SK-N-SH (cell line): ENCODE measurements around the gene DOCK8. TPM values are rescaled to one million over a fixed set of nuclear protein-coding genes. Genes with fewer than 3 reads are reported as not detected.

Source experiments
- CTCF ChIA-PET: fragments of 300-600, 350-600 bp; formaldehyde crosslinking; extraction: SDS; loops from one replicate; lab custom pipeline; 2021; lab: Yijun Ruan, JAX
- POLR2A ChIA-PET: fragments of 350-600 bp; sonication (Branson Sonifier 250); formaldehyde crosslinking; extraction: SDS; loops from one replicate; lab custom pipeline; 2020; ENCODE audit warnings: antibody characterized with exemption, inconsistent platforms; lab: Yijun Ruan, JAX
- DNase-seq: peaks from one replicate; pipeline ENCODE4 v3.0.0; 2012
- H2AFZ ChIP-seq: fragments of 200-600 bp; sonication (generic); 2 replicates; pipeline ENCODE4 v1.8.1; 2016; ENCODE audit warnings: antibody characterized with exemption, mild to moderate bottlenecking, low read depth
- H3F3A ChIP-seq: fragments of 200-600 bp; sonication (generic); replicated peaks from 2 replicates; pipeline ENCODE3; 2016; ENCODE audit warnings: antibody characterized with exemption, mild to moderate bottlenecking; ENCODE audit not compliant: insufficient read depth
- H3K27ac ChIP-seq, 2 experiments: fragments of 200-500 bp in 1 of 2; fragments of 200-600 bp in 1 of 2; sonication (Bioruptor generic) in 1 of 2; sonication (generic), shearing (Covaris generic) in 1 of 2; 2 replicates each; pipeline versions ENCODE4 v1.5.1 to v1.6.1; 2014 to 2016; ENCODE audit warnings: low read depth in 2 of 2, inconsistent platforms in 1 of 2, low read length in 1 of 2, mild to moderate bottlenecking in 1 of 2, mixed read lengths in 1 of 2
- H3K27me3 ChIP-seq: fragments of 200-600 bp; sonication (generic), shearing (Covaris generic); 2 replicates; pipeline ENCODE4 v1.6.1; 2016; ENCODE audit warnings: mixed run types; ENCODE audit not compliant: insufficient read depth
- H3K36me3 ChIP-seq, 2 experiments: fragments of 200-500 bp in 1 of 2; fragments of 200-600 bp in 1 of 2; sonication (Bioruptor generic) in 1 of 2; sonication (generic) in 1 of 2; replicated peaks in 1 of 2; 2 replicates each; pipeline versions ENCODE3 to v1.5.1; 2014 to 2016; ENCODE audit warnings: low read length in 1 of 2, mild to moderate bottlenecking in 1 of 2; ENCODE audit not compliant: insufficient read depth in 2 of 2, control insufficient read depth in 1 of 2
- H3K4me1 ChIP-seq, 2 experiments: fragments of 200-500 bp in 1 of 2; fragments of 200-600 bp in 1 of 2; sonication (Bioruptor generic) in 1 of 2; sonication (generic), shearing (Covaris generic) in 1 of 2; 2 replicates each; pipeline versions ENCODE4 v1.5.1 to v1.6.1; 2014 to 2016; ENCODE audit warnings: low read depth in 1 of 2, low read length in 1 of 2, mixed run types in 1 of 2; ENCODE audit not compliant: insufficient read depth in 2 of 2, control insufficient read depth in 1 of 2
- H3K4me2 ChIP-seq: fragments of 200-600 bp; sonication (generic), shearing (Covaris generic); 2 replicates; pipeline ENCODE4 v1.6.1; 2017; ENCODE audit warnings: mixed run types
- H3K4me3 ChIP-seq, 2 experiments: fragments of 200-500 bp in 1 of 2; fragments of 200-600 bp in 1 of 2; sonication (Bioruptor generic) in 1 of 2; sonication (generic), shearing (Covaris generic) in 1 of 2; 2 replicates each; pipeline versions ENCODE4 v1.5.1 to v1.8.1; 2014 to 2016; ENCODE audit warnings: low read depth in 2 of 2, inconsistent platforms in 1 of 2, low read length in 1 of 2, mild to moderate bottlenecking in 1 of 2, mixed read lengths in 1 of 2, moderate library complexity in 1 of 2
- H3K79me2 ChIP-seq: fragments of 200-600 bp; sonication (generic); 2 replicates; pipeline ENCODE4 v1.8.1; 2017; ENCODE audit warnings: mild to moderate bottlenecking; ENCODE audit not compliant: insufficient read depth
- H3K9ac ChIP-seq: fragments of 200-600 bp; sonication (generic); 2 replicates; pipeline ENCODE4 v1.6.1; 2017; ENCODE audit warnings: mixed run types
- H3K9me2 ChIP-seq: fragments of 200-600 bp; sonication (generic); 2 replicates; pipeline ENCODE4 v1.6.1; 2017; ENCODE audit warnings: mixed run types
- H3K9me3 ChIP-seq: fragments of 200-600 bp; sonication (generic); 2 replicates; pipeline ENCODE4 v1.6.1; 2017; ENCODE audit warnings: mixed run types, mild to moderate bottlenecking, moderate library complexity
- H4K20me1 ChIP-seq: fragments of 200-600 bp; sonication (generic); 2 replicates; pipeline ENCODE4 v1.6.1; 2017; ENCODE audit warnings: mild to moderate bottlenecking, mixed run types; ENCODE audit not compliant: insufficient read depth
- EP300 ChIP-seq, 2 experiments: IDR thresholded peaks; 2 replicates each; pipeline versions ENCODE4 v1.4.0 to v1.6.1; 2012; ENCODE audit warnings: borderline replicate concordance in 1 of 2, low read depth in 1 of 2, low read length in 1 of 2
- EZH2phosphoT487 ChIP-seq: fragments of 200-600 bp; sonication (generic); IDR thresholded peaks from 2 replicates; pipeline ENCODE4 v1.6.1; 2017; ENCODE audit warnings: low read depth, mixed run types, mild to moderate bottlenecking, antibody characterized with exemption, moderate library complexity, borderline replicate concordance
- FOXJ3 ChIP-seq: sonication (generic); formaldehyde crosslinking; IDR thresholded peaks from 2 replicates; pipeline ENCODE4 v1.5.1; 2020; ENCODE audit warnings: mild to moderate bottlenecking, missing genetic modification reagents
- IRF3 ChIP-seq: fragments of 150-350 bp; IDR thresholded peaks from 2 replicates; pipeline ENCODE4 v1.6.1; 2016; ENCODE audit warnings: mild to moderate bottlenecking, low read depth, low read length
- MEF2A ChIP-seq: IDR thresholded peaks from 2 replicates; pipeline ENCODE4 v1.4.0; 2012; ENCODE audit warnings: low read depth, borderline replicate concordance
- MXI1 ChIP-seq: IDR thresholded peaks from 2 replicates; pipeline ENCODE4 v1.6.1; 2012; ENCODE audit warnings: mild to moderate bottlenecking, low read depth, low read length, improper control_type of control experiment
- NRF1 ChIP-seq: IDR thresholded peaks from 2 replicates; pipeline ENCODE4 v1.6.1; 2012; ENCODE audit warnings: low read depth, mild to moderate bottlenecking, low read length
- RAD21 ChIP-seq: IDR thresholded peaks from 2 replicates; pipeline ENCODE4 v1.6.1; 2012; ENCODE audit warnings: mild to moderate bottlenecking, low read length
- SIN3A ChIP-seq: IDR thresholded peaks from 2 replicates; pipeline ENCODE4 v1.6.1; 2012; ENCODE audit warnings: low read depth, mild to moderate bottlenecking, low read length, moderate library complexity, borderline replicate concordance
- TCF12 ChIP-seq: IDR thresholded peaks from 2 replicates; pipeline ENCODE4 v1.4.0; 2012
- TEAD4 ChIP-seq: IDR thresholded peaks from 2 replicates; pipeline ENCODE4 v1.4.0; 2012; ENCODE audit warnings: mild to moderate bottlenecking, borderline replicate concordance; ENCODE audit not compliant: insufficient read depth
- USF1 ChIP-seq: IDR thresholded peaks from 2 replicates; pipeline ENCODE4 v1.4.0; 2012; ENCODE audit warnings: low read depth, borderline replicate concordance
- YY1 ChIP-seq: IDR thresholded peaks from 2 replicates; pipeline ENCODE4 v1.4.0; 2012; ENCODE audit warnings: low read depth, mild to moderate bottlenecking
- ZBTB33 ChIP-seq: IDR thresholded peaks from 2 replicates; pipeline ENCODE4 v1.4.0; 2012; ENCODE audit warnings: low read depth, borderline replicate concordance
- WGBS: methylation state at CpG from one replicate; pipeline ENCODE4 v1.1.6; 2017; ENCODE audit warnings: low lambda C conversion rate; 5-methylcytosine and 5-hydroxymethylcytosine counted together
- polyA plus RNA-seq, 3 experiments: library from polyadenylated mRNA; depleted of rRNA; stranded (reverse); fragments of >200 nt; gene quantifications; 2 replicates each; pipeline ENCODE4 v1.2.3, GENCODE V29; 2012
- TF ChIP-seq, protein P1 (sequence below): fragments of 200-600 bp; sonication (generic); IDR thresholded peaks from 2 replicates; pipeline ENCODE4 v1.6.1; 2017; ENCODE audit warnings: antibody characterized with exemption, mild to moderate bottlenecking, moderate library complexity

Gene DOCK8
- polyA plus RNA-seq, 1 of the 3 experiments (the other 2 are of a cell fraction): not detected

DNA sequence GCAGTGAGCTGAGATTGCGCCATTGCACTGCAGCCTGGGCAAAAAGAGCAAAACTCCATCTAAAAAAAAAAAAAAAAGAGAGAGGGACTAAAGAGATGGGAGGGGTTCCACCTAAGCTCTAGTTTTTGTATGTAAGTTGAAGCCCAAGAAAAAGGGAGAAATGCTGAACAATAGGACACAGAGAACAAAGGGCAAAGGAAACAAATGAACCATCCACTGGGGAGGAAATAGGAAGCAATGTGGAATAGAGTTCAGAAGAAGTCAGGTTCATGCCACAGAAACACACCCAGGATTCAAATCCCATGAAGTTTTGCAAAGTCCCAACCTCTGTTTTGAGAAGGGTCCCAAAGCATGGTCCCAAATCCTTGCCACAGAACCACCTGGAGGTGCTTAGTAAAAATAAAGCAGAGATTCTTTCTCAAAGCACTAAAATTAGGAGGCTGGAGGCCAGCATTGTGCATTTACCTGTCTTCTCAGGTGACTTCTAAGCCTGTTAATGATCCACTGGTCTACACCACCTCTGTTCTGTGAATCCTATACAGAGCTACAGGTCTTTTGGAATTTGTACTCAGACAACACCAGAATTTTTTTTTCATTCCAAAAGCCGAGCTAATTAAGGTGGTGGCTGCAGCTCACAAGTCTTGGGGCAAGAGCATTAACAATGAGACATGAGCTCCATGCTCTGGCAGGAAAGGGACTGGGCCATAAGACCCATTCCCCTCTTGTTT, 177.6 kb downstream of the DOCK8 start:
- POLR2A ChIA-PET: no interaction called here
- Histone ChIP-seq H3K27me3 (peaks cover 27% of the 10 kb centered on the region; the same call in 1 of the 2 replicates), H3K36me3 (no peaks in the 10 kb centered on the region), H3K4me2 (no peak overlapping the region), H2AFZ (no peak overlapping the region), H3K9me2 (no peaks in the 10 kb centered on the region), H3K9ac (no peak overlapping the region), H3F3A (no peaks in the 10 kb centered on the region), H3K79me2 (no peaks in the 10 kb centered on the region), H3K4me3 (no peak overlapping the region)
- WGBS: 5% methylated on average over 2 of the region's 2 CpGs
- no peak for TF ChIP-seq YY1
- TF ChIP-seq, protein P1, sequence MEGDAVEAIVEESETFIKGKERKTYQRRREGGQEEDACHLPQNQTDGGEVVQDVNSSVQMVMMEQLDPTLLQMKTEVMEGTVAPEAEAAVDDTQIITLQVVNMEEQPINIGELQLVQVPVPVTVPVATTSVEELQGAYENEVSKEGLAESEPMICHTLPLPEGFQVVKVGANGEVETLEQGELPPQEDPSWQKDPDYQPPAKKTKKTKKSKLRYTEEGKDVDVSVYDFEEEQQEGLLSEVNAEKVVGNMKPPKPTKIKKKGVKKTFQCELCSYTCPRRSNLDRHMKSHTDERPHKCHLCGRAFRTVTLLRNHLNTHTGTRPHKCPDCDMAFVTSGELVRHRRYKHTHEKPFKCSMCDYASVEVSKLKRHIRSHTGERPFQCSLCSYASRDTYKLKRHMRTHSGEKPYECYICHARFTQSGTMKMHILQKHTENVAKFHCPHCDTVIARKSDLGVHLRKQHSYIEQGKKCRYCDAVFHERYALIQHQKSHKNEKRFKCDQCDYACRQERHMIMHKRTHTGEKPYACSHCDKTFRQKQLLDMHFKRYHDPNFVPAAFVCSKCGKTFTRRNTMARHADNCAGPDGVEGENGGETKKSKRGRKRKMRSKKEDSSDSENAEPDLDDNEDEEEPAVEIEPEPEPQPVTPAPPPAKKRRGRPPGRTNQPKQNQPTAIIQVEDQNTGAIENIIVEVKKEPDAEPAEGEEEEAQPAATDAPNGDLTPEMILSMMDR: no peak
- no peak for TF ChIP-seq USF1
- TF ChIP-seq TCF12: no peak
- no peak for TF ChIP-seq FOXJ3
- no peak for TF ChIP-seq IRF3
- no peak for TF ChIP-seq SIN3A
- TF ChIP-seq EP300 (IDR thresholded peaks at IDR 0.05; ENCODE audit: borderline replicate concordance in 1 of 2, low read depth in 1 of 2, low read length in 1 of 2): no peak
- TF ChIP-seq, all 33 proteins: peak for 0
- no peak overlapping the region for H3K27ac ChIP-seq
- H4K20me1 ChIP-seq: no peaks in the 10 kb centered on the region
- H3K4me1 ChIP-seq: no peaks in the 10 kb centered on the region
- no peak for DNase-seq
- CTCF ChIA-PET: no interaction called here
- no peaks in the 10 kb centered on the region for H3K9me3 ChIP-seq

GRCh38 chr9:394347-395052, 179.8 kb downstream of the DOCK8 start:
- Histone ChIP-seq H3K27ac (no peak overlapping the region), H3K9me2 (no peaks in the 10 kb centered on the region), H3K27me3 (peaks cover 12% of the 10 kb centered on the region; the same call in 1 of the 2 replicates), H4K20me1 (no peaks in the 10 kb centered on the region), H3K79me2 (no peaks in the 10 kb centered on the region), H3K4me3 (no peak overlapping the region), H3K4me2 (no peak overlapping the region), H2AFZ (no peak overlapping the region), H3K9ac (no peak overlapping the region), H3K9me3 (no peaks in the 10 kb centered on the region), H3K36me3 (no peaks in the 10 kb centered on the region), H3K4me1 (no peaks in the 10 kb centered on the region), H3F3A (no peaks in the 10 kb centered on the region)
- no peak for DNase-seq
- WGBS: 11% methylated on average over 3 of the region's 3 CpGs
- CTCF ChIA-PET: interaction anchor here (1.0 kb wide), 1 partner anchor 9 kb away, joined by 3 read pairs; no protein-coding TSS in a partner anchor
- POLR2A ChIA-PET: no interaction called here
- no peak for TF ChIP-seq ZBTB33
- TF ChIP-seq, protein P1: no peak
- TF ChIP-seq TEAD4: no peak
- no peak for TF ChIP-seq RAD21
- no peak for TF ChIP-seq EZH2phosphoT487
- no peak for TF ChIP-seq MXI1
- no peak for TF ChIP-seq MEF2A
- TF ChIP-seq USF1: no peak
- TF ChIP-seq NRF1: no peak
